Stomach (tissue), 9 donors: ENCODE results near the gene ZNF154. TPM values are rescaled to one million over a fixed set of nuclear protein-coding genes. Genes with fewer than 3 reads are reported as not detected.

Source experiments
- DNase-seq, 2 donors: peaks; one replicate each; pipeline versions ENCODE4 v3.0.0 to v3.0.0-alpha.2; 2013 to 2019
- H3K27ac ChIP-seq, 5 donors: fragments of 200-600 bp in 4 of 5; sonication (generic) in 4 of 5; one replicate each; pipeline ENCODE4 v1.5.1; 2013 to 2019; ENCODE audit warnings: mild to moderate bottlenecking in 1 of 5, moderate library complexity in 1 of 5
- H3K27me3 ChIP-seq, 3 donors: fragments of 200-600 bp; sonication (generic); one replicate each; pipeline ENCODE4 v1.5.1; 2017 to 2019; ENCODE audit warnings: mixed run types in 1 of 3
- H3K36me3 ChIP-seq, 4 donors: fragments of 200-600 bp; sonication (generic); 1 replicate in 3 of 4; 2 replicates in 1 of 4; pipeline ENCODE4 v1.5.1; 2016 to 2019
- H3K4me1 ChIP-seq, 4 donors: fragments of 200-600 bp; sonication (generic); one replicate each; pipeline ENCODE4 v1.5.1; 2016 to 2019
- H3K4me3 ChIP-seq, 4 donors: fragments of 200-600 bp; sonication (generic) in 3 of 4; one replicate each; pipeline ENCODE4 v1.5.1; 2016 to 2019; ENCODE audit warnings: mild to moderate bottlenecking in 1 of 4
- H3K9me3 ChIP-seq, 4 donors: fragments of 200-600 bp; sonication (generic); one replicate each; pipeline ENCODE4 v1.5.1; 2016 to 2019
- EP300 ChIP-seq: sonication (generic); formaldehyde crosslinking; IDR thresholded peaks from one replicate; pipeline ENCODE4 v1.6.1; 2017; ENCODE audit warnings: antibody characterized with exemption
- POLR2A ChIP-seq, 4 donors: fragments of 450-650 bp; IDR thresholded peaks; one replicate each; pipeline ENCODE4 v1.6.1; 2016; ENCODE audit warnings: antibody characterized with exemption in 4 of 4, control low read depth in 2 of 4, mild to moderate bottlenecking in 1 of 4, moderate library complexity in 1 of 4
- POLR2AphosphoS5 ChIP-seq, 3 donors: sonication (generic); formaldehyde crosslinking; IDR thresholded peaks; one replicate each; pipeline ENCODE4 v1.6.1; 2016; ENCODE audit warnings: antibody characterized with exemption in 3 of 3
- WGBS, 5 donors: extraction: QIAGEN DNeasy Blood & Tissue Kit in 3 of 5; methylation state at CpG; one replicate each; pipeline versions ENCODE4 v1.1.5 to v1.1.7; 2013 to 2018; 5-methylcytosine and 5-hydroxymethylcytosine counted together
- intact Hi-C: fragments of 100-400 bp; cut with DNase I; formaldehyde crosslinking; loops from one replicate; pipeline ENCODE4 v1.15.1; 2023; ENCODE audit warnings: low total_unique reads
- polyA plus RNA-seq, 3 donors: library from polyadenylated mRNA; stranded (reverse); fragments of 200-250 nt; gene quantifications; one replicate each; pipeline ENCODE4 v1.2.3, GENCODE V29; 2013
- total RNA-seq, 5 donors: library from RNA; depleted of rRNA; stranded (reverse); fragments of >200 nt; gene quantifications; one replicate each; pipeline versions ENCODE4 v1.1.0 to v1.2.3, GENCODE V29; 2014 to 2016
- TF ChIP-seq, protein P1 (sequence below), 7 experiments: fragments of 450-650 bp in 4 of 7; fragments of 200-600 bp in 3 of 7; sonication (generic) in 3 of 7; IDR thresholded peaks; one replicate each; pipeline ENCODE4 v1.5.1; 2016 to 2019; ENCODE audit warnings: antibody characterized with exemption in 7 of 7, control low read depth in 2 of 7, mild to moderate bottlenecking in 1 of 7
- donor health status: healthy with polysubstance abuse.
- donor health status: Bipolar disorder and iron deficiency.
- donor health status: healthy.

Gene ZNF154
- total and polyA plus RNA-seq, 8 donors, result 0.25 to 21.8 (median 0.60) TPM; not detected in 2

DNA sequence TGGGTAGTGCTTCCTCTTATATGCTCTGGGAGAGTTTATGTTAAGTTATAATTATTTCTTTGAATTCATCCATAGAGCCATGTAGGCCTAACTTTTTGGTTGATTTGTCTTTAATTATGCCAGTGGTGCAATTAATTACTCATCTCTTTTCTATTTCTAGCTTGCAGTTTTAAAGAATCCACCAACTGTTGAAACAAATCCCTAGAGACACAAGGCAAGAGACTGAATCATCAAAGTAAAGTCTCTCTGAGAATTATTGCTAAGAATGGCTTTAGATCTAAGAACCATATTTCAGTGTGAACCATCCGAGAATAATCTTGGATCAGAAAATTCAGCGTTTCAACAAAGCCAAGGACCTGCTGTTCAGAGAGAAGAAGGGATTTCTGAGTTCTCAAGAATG is 33.1 kb downstream of the ZNF154 start:
- Histone ChIP-seq H3K27ac (no peak overlapping the region), H3K27me3 (peaks cover 0 to 16% (median 0%) of the 10 kb centered on the region in 3 donors), H3K36me3 (no peaks in the 10 kb centered on the region), H3K4me3 (no peak overlapping the region), H3K9me3 (peaks cover 0 to 58% (median 23%) of the 10 kb centered on the region in 4 donors), H3K4me1 (no peaks in the 10 kb centered on the region)
- WGBS, 5 donors, result 65 to 86% (median 78%) methylated on average over 2 of the region's 2 CpGs
- TF ChIP-seq, protein P1, sequence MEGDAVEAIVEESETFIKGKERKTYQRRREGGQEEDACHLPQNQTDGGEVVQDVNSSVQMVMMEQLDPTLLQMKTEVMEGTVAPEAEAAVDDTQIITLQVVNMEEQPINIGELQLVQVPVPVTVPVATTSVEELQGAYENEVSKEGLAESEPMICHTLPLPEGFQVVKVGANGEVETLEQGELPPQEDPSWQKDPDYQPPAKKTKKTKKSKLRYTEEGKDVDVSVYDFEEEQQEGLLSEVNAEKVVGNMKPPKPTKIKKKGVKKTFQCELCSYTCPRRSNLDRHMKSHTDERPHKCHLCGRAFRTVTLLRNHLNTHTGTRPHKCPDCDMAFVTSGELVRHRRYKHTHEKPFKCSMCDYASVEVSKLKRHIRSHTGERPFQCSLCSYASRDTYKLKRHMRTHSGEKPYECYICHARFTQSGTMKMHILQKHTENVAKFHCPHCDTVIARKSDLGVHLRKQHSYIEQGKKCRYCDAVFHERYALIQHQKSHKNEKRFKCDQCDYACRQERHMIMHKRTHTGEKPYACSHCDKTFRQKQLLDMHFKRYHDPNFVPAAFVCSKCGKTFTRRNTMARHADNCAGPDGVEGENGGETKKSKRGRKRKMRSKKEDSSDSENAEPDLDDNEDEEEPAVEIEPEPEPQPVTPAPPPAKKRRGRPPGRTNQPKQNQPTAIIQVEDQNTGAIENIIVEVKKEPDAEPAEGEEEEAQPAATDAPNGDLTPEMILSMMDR (IDR thresholded peaks at IDR 0.05), result no peak
- TF ChIP-seq POLR2AphosphoS5 (IDR thresholded peaks at IDR 0.05) (no peak), POLR2A (IDR thresholded peaks at IDR 0.05) (no peak), EP300 (no peak)
- intact Hi-C loops, result no loop called here
- no peak for DNase-seq

DNA sequence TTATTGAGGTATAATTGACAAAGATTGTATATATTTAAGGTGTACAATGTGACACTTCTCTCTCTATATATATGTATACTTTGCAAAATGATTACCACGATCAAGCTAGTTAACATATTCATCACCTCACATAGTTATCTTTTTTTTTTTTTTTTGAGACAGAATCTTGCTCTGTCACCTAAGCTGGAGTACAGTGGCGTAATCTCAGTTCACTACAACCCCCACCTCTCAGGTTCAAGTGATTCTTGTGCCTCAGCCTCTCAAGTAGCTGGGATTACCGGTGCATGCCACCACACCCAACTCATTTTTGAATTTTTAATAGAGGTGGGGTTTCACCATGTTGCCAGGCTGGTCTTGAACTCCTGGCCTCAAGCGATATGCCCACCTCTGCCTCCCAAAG is 36.5 kb downstream of the ZNF154 start:
- Histone ChIP-seq H3K36me3 (no peaks in the 10 kb centered on the region), H3K27ac (no peak overlapping the region), H3K4me3 (no peak overlapping the region), H3K9me3 (peaks cover 0 to 40% (median 16%) of the 10 kb centered on the region in 4 donors), H3K4me1 (no peaks in the 10 kb centered on the region), H3K27me3 (peaks cover 0 to 16% (median 0%) of the 10 kb centered on the region in 3 donors)
- intact Hi-C loops, result no loop called here
- no peak for DNase-seq
- no peak for TF ChIP-seq POLR2A (IDR thresholded peaks at IDR 0.05)
- no peak for TF ChIP-seq EP300
- TF ChIP-seq, protein P1 (IDR thresholded peaks at IDR 0.05), result no peak
- TF ChIP-seq POLR2AphosphoS5 (IDR thresholded peaks at IDR 0.05), result no peak
- WGBS, 5 donors, result 76 to 85% (median 79%) methylated on average over 4 of the region's 4 CpGs

GRCh38 chr19:57671124-57671895 is 37.7 kb downstream of the ZNF154 start:
- H3K4me1 ChIP-seq, result no peaks in the 10 kb centered on the region
- no peak for DNase-seq
- H3K4me3 ChIP-seq, result no peak overlapping the region
- 54 to 67% (median 58%) methylated on average over 7 of the region's 7 CpGs for WGBS, 5 donors
- peaks cover 0 to 29% (median 10%) of the 10 kb centered on the region in 4 donors for H3K9me3 ChIP-seq
- no peak overlapping the region for H3K27ac ChIP-seq
- no peaks in the 10 kb centered on the region for H3K36me3 ChIP-seq
- intact Hi-C loops, result no loop called here
- H3K27me3 ChIP-seq, result peaks cover 0 to 11% (median 0%) of the 10 kb centered on the region in 3 donors
- TF ChIP-seq EP300 (no peak), POLR2A (IDR thresholded peaks at IDR 0.05) (no peak)

DNA sequence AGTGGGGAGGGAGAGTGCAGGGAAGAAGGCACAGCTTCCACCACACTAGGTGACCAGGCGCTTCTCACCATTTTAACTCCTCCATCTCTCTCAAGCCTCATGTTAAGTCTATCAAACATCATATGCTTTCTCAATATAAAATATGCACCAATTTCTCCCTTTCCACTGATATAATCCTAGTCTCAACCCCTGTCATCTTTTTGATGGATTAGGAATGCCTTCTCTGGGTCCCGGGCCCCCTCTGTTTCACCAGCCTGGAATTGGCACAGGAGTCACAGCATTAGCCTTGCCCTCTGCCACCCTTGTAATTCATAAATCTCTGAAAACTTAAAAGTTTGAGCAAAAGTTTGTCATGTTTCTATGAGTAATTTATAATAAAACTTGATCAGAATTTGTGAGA is 40.4 kb downstream of the ZNF154 start, which contains the start of gene ZSCAN4:
Gene ZSCAN4, plus strand, starts transcription at position 301 of the 400 bp plus-strand sequence. CDS start 7,211 bp downstream, outside the sequence.
- no peak for DNase-seq
- Histone ChIP-seq H3K27ac (no peak within 1 kb of the TSS), H3K9me3 (peaks cover 0 to 20% (median 6%) of the 10 kb centered on the region in 4 donors), H3K36me3 (no peaks in the 10 kb centered on the region), H3K4me3 (no peak within 1 kb of the TSS), H3K27me3 (peaks cover 0 to 38% (median 11%) of the 10 kb centered on the region in 3 donors), H3K4me1 (peaks cover 0 to 16% (median 10%) of the 10 kb centered on the region in 4 donors)
- intact Hi-C loops, result no loop called here
- TF ChIP-seq POLR2AphosphoS5 (IDR thresholded peaks at IDR 0.05) (no peak), EP300 (no peak), POLR2A (IDR thresholded peaks at IDR 0.05) (no peak)
- TF ChIP-seq, protein P1 (IDR thresholded peaks at IDR 0.05), result no peak
- 84 to 93% (median 86%) methylated on average over 2 of the region's 2 CpGs for WGBS, 5 donors
